GM23338 (cell line): ENCODE measurements around the gene TRAPPC12.

ENCODE experiments used
- CREB1 ChIP-seq: fragments of 250-450 bp; sonication (Bioruptor Pico); IDR thresholded peaks from 2 replicates; pipeline ENCODE4 v1.5.0; 2020; ENCODE audit warnings: low read depth, mild to moderate bottlenecking, moderate library complexity
- CTCF ChIP-seq, 2 experiments: fragments of 200-600 bp in 1 of 2; sonication (generic) in 1 of 2; conservative IDR thresholded peaks; 2 replicates each; pipeline versions ENCODE4 v1.5.1 to v1.6.1; 2016 to 2017; ENCODE audit warnings: antibody characterized with exemption in 2 of 2, low read depth in 2 of 2, mild to moderate bottlenecking in 2 of 2, moderate library complexity in 1 of 2
- EZH2 ChIP-seq: fragments of 200-600 bp; sonication (generic); IDR thresholded peaks from one replicate; pipeline ENCODE4 v1.8.0; 2017; ENCODE audit warnings: antibody characterized with exemption, mild to moderate bottlenecking, low read depth; ENCODE audit not compliant: unreplicated experiment
- JUNB ChIP-seq: IDR thresholded peaks from one replicate; pipeline ENCODE4 v1.6.1; 2016; ENCODE audit warnings: antibody characterized with exemption; ENCODE audit not compliant: unreplicated experiment

- no peak for TF ChIP-seq CTCF (conservative IDR thresholded peaks at IDR 0.05; ENCODE audit: low read depth in 2 of 2)
- no peak for TF ChIP-seq EZH2
- TF ChIP-seq CREB1 (CRISPR knock-in tag) = no peak
- no peak for TF ChIP-seq JUNB
Observed at GRCh38 chr2:3433339-3433699, 53.8 kb downstream of the TRAPPC12 start.
